Muscle of back (tissue), 13 donors: ENCODE results near the gene COL10A1. TPM values are rescaled to one million over a fixed set of nuclear protein-coding genes. Genes with fewer than 3 reads are reported as not detected.
A peak's percentile ranks its signal among the peaks of the same experiment; 100 is the strongest.

Experiments
- DNase-seq, 3 donors: peaks; one replicate each; pipeline versions ENCODE4 v3.0.0 to v3.0.0-alpha.2; 2013
- long read RNA-seq, 9 donors: transcript quantifications; one replicate each; lab custom pipeline, GENCODE V29; 2026
- polyA plus RNA-seq, 10 donors: library from polyadenylated mRNA; unstranded; fragments of 120-200 nt; gene quantifications; one replicate each; pipeline ENCODE4 v1.2.1, GENCODE V29; 2013; ENCODE audit not compliant: insufficient read length in 10 of 10

COL10A1 gene
- under 1 TPM; 0.12 to 0.99 (median 0.26) TPM for polyA plus RNA-seq
- long read RNA-seq, donor 1, result 0 reads
- long read RNA-seq, donor 2, result 0 reads
- long read RNA-seq, donor 3, result 0 reads
- long read RNA-seq, donor 4, result 0 reads
- long read RNA-seq, donor 5, result 0 reads
- long read RNA-seq, donor 6, result 0 reads
- long read RNA-seq, donor 7, result 0 reads
- long read RNA-seq, donor 8, result 0 reads
- long read RNA-seq, donor 9, result 0 reads

DNA sequence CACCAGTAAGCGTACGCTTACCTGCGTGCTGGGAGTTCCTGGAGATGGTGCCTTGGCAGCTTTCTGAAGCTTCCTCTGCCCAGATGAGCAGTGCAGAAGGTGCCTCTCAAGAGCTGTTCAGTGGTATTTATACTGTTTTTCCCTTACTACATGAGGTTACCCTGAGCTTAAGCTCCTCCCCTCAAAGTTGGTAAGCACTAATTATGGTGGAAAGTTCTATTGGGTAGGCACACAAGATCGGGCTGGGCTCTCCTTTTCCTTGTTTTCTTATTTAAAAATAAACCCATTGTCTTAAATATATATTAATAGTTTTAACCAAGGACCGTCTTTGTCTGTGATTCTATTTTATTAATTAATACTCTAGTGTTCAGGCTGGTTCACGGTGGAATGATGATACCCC is at the start of gene COL10A1:
Gene COL10A1, minus strand, starts transcription at position 101 of the 400 bp plus-strand sequence. CDS start 640 bp downstream, outside the sequence.
- no peak for DNase-seq

DNA sequence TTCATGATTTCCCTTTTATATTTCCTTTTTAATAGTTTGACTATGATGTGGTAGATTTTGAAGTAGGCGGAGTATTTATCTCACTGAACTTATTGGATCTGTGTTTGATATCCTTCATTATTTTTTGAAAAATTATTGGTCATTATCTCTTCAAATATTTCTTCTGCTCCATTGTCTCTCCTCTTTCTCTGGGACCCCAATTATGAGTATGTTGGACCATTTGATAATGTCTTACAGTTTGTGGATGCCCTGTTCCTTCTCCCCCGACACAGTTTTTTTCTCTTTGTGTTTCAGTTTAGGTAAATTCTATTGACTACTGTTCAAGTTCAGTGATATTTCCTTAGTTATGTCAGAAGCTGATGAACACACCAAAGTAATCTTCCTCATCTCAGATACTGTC is 49.4 kb upstream of the COL10A1 start:
- no peak for DNase-seq

DNA sequence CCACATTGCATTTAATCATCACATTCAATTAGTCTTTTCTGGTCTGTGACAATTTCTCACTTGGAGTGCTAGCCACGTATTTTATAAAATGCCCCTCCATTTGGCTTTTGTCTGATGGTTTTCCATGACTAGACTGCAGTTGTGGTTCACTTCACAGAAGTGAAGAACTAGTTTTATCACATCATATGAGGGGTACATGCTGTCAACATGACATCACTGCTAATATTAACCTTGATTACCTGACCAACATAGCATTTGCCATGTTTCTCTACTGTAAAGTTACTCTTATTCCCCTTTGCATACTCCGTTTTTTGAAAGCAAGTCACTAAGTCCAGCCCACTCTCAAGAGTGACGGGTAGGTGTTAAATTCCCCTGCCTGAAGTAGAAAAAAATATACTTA is 48.0 kb upstream of the COL10A1 start:
- DNase-seq, result no peak

DNA sequence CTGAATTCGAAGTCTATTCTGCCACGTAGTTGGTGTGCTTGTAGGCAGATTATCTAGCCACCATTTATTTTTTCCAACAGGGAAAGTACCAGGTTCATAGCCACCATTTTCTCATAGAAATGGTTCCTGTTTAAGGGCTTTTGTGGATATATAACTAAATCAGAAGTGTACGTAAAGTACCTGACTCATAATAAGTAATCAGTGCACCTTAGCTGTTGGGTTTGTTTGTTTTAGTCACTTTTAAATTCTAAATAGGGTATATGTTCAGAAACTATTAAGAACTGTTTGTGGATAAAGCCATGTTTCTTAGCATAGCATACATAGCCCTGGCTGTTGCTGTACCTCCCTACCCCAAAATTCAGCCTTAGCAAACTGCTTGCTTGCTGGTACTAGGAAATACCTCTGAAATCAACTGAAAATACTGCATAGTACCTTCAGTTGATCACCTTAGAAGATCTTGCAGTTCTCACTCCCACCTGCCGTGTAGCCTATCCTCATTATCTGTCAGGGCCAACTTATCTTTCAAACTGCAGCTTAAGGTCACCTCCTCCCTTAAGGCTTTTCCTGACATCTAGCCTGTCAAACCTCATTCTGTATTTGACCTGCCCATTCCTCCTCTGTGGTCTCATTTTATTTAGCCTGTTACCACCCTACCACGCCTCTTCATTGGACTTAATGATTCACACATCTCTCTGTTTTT is 44.6 kb upstream of the COL10A1 start:
- no peak for DNase-seq

DNA sequence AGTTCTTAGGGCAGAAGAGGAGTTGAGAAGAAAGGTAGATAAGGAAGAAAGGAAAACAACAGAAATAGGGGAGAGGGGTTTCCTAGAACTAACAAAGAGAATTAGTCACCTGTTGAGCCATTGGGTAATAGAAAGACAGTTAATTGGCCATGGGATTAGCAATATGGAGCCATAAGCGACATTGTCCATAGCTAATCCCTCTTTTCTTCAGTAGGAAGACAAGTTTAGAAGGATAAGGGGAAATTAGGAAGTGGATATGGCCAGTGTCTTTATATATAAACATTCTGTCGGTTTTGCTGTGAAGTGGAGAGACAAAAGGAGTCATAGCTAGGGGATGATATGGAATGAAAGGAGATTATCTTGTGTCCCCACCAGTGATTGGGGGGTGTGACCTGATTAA is 43.9 kb upstream of the COL10A1 start:
- DNase-seq, result no peak

DNA sequence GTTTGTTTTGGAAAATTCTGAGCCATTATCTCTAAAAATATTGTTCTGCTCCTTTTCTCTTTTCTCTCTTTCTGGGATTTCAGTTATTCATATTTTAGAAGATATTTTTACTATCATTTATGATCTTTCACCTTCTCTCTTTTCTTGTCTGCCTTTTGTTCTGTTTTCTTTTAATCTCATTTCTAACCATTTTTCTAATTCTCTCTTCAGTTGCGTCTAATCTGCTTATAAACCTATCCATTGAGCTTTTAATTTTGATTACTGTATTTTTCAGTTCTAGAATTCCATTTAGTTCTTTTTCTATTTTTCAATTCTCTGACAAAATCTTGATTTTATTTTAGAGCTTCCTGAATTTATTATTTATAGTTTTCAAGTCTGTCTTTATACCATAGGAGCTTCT is 42.2 kb upstream of the COL10A1 start:
- no peak for DNase-seq

DNA sequence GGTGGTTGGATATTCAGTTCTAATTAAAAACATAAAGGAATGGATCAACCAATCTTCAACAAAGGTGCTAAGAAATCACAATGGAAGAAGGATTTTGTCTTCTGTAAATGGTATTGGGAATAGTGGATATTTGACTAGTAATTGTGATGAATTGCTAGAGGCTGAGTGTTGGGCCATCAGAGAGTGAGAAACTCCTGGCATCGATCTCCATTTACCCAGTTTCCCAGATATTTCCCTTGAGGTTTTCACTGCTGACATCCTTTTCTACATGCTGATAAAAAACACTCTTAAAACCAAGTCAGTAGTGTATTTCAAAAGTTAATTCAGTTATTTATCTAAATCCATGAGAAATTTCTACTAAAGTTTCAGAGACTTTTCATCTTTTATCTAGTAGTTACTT is 40.4 kb upstream of the COL10A1 start:
- no peak for DNase-seq

DNA sequence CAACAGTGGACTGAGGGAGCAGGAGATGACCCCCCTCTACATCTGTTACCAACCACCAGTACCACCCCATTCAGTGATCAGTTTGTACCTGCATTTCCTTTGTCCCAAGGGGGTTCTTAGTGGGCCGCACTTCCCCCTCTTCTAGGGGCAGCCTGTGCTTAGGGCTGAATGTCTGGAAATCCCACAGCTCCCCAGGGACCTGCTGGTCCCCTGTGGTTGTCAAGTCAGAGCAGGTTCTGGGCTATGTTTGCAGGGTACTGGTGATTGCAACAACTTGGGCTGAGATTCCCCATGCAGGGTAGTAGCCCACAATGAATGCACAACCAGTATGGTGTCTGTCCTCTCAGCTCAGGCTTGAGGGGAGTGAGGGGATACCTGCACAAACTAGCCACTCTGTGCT is 39.7 kb upstream of the COL10A1 start:
- DNase-seq, result no peak

DNA sequence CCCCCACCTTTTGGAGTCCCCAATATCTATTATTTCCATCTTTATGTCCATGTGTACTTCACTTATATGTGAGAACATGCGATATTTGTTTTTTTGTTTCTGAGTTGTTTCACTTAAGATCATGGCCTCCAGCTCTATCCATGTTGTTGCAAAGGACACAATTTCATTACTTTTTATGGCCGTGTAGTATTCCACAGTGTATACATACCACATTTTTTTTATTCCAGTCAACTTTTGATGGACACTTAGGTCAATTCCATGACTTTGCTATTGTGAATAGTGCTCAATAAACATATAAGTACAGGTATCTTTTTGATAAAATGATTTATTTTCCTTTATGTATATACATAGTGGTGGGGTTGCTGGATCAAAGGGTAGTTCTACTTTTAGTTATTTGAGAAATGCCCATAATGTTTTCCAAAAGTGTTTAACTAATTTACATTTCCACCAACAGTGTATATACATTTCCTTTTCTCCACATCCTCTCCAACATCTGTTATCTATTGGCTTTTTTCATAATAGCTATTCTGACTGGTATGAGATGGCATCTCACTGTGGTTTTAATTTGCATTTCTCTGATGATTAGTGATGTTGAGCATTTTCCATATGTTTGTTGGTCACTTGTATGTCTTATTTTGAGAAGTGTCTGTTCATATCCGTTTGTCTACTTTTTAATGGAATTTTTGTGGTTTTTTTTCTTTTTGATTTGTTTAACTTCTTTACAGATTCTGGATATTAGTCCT is 34.0 kb upstream of the COL10A1 start:
- peak in 1 of 3 donors; percentile 30 for DNase-seq

DNA sequence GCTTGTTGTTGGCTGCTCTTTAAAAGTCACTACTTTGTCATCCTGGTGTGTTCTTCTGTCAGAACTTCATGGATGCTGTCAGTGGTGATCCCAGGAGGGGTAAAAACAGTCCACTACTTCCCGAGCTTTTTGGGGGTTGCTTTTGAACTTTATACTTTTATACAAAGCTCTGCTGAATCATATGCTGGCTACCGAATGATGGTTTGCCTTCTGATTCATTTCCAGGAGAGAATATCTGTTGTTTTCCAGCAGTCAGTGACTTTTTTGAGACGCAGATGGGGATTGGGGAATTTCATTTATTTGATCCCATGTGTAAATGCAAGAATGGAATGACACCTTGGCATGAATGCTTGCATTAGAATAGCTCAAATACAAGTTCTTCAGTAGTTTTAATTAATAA is 32.7 kb upstream of the COL10A1 start:
- DNase-seq, result no peak

DNA sequence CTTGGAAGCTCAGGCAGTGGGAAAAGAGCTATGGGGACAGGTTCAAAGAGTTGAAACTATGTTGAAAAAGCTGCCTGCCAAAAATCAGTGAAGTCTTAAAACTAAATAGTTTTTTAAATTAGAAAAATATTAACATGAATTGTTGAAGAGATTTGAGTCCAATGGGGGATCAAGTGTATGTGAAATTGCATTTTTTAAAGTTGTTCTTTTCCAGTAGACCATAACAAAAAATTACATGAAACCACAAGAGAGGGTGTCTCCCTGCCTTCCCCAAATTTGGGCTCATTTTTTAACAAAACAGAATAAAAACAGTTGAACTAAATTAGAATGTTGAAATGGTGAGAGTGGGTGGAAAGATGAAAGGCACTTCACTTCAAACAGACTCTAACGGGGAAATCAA is 31.5 kb upstream of the COL10A1 start:
- no peak for DNase-seq

DNA sequence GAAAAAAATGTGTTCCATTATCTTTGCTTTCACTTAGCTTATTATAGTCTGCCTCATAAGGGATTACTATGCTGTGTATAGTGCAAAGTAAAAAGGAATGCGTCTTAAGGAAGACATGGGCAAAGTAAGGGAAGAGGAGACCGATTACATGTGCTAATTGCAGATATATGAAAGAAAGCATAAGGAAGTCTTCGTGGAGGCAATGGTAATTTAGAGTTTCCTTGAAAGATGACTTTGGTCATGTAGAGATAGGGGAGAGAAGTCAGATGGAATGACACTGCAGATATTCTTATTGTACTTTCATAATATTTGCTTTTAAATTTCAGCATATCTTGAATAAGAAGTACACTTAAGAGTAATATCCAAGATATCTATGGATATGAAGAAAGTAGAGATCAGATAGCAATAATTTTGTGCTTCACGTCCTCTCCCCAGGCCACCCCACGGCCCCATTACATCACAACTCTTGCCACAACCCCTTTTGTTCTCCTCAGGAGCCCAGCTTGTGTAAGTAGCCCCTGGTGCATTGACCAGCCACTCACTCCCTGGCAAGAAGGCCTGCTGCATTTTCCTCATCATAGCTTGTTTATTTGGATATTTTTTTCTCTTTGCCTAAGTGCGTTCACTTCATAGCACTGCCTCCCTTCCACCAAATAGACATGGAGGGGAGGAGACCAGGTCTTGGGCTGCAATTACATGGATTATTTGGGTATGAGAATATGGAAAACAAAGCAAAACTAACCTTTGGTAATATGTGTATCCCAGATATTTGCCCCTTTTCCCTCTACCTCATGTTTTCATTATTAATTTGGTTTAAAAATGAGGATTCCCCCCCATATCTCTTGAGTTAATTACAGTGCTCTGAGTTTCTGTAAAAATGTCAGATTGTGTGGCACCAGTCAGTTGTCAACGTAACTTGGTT is 30.7 kb upstream of the COL10A1 start:
- no peak for DNase-seq

DNA sequence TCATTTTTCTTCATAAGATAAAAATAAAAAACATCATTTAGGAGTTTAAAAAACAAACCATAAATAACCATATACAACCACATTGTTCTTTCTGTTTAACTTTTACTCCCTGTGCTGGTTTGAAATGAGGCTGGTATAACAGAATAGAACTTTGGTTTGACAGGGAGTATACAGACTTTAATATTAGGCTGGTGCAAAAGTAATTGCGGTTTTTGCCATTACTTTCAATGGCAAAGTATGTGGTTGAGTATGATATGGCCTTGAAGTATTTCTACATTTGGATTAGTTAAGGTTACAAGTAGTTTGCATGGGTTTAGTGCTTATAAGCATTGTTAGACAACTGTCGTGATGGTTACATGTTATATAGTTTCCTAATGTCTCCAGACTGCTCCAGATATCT is 29.0 kb upstream of the COL10A1 start:
- DNase-seq, result no peak

DNA sequence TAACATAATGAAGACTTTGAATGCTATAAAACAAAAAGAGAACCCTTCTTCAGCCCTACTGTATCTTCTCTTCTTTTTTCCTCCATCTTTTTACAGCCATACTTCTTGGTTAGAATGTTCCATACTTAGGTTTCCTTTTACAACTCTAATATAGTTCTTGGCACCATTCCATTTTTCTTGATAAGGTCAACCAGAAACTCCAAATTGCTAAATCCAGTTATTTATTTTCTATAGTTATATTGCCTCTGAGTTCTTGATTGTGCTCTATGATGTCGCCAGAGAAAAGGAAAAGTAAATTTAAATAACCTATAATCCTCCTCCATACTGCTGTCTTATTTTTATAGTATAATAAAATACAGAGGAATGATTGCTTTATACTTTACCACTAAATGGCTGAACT is 26.7 kb upstream of the COL10A1 start:
- no peak for DNase-seq

DNA sequence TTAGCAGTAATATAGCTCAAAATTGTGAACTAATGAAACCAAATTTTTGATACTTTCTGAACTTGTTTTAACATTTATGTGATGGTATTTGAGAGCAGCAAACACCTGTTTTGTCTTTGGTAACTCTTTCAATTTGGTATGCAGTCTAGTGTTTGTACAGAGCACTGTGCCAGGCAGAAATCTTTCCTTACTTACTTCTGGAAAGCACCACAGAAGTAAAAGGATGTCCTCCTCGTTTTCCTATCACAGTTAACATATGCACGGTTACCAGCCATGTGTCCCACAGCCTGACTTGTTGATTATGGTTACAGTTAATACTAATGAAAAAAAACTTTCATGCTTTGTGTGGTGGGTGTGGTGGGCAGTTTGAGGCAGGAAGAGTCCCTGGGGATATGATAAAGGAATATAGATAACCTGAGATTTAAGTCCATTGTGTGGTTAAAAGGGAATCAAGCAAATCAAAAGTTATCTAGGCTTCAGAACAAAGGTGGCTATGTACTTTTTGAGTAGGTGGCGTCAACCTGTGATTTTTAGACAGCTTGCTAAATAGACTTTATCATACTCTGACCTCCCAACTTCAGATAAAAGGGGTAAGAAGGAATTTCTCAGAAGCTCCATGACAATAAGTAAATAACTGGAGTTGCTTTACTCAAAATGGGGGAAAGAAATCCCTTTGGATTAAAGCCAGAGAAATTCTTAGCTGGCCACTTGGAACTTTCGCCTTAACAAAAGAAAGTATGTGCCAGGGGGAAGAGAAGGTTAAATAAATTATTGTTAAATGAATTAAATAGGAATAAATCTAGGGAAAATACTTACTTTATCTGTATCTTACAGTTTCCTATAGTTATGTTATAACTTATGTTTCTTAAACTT is 20.1 kb upstream of the COL10A1 start:
- no peak for DNase-seq

DNA sequence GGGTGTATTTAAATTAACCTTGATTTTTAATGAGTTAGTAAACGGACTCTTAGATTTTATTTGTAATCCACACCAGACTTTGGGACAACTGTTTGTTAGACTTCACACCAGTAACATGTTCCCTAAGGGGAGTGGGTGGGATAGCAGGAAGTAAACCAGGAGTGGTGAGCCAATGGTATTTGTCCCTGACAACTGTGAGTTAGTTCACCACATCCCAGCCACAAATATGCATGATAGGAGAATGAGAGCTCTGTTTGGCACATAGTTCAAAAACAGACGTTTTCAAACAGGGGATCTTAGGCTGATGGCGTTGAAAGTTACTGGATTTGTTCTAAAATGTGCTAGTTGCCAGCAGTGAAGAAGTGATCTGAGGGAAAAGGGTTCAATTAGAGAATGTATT is 18.7 kb upstream of the COL10A1 start:
- peak in 1 of 3 donors; percentile 58 for DNase-seq

DNA sequence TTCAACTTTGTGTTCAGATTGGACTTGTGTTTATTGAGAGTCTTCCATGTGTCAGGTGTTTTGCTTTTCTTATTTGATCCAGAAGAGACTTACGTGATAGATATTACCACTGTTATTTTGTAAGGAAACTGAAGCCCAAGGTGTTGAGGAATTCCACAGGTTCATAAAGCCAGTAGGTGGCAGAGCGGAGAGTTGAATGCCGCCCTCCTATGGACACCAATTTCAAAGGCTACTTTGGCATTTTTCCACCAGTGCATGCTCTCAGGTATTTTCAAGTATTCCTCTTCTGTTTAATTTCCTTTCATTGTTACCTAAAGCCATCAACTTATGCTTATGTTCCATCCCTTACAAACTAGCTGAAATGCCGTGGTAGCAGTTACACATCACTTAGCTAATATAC is 14.0 kb upstream of the COL10A1 start:
- DNase-seq, result no peak

DNA sequence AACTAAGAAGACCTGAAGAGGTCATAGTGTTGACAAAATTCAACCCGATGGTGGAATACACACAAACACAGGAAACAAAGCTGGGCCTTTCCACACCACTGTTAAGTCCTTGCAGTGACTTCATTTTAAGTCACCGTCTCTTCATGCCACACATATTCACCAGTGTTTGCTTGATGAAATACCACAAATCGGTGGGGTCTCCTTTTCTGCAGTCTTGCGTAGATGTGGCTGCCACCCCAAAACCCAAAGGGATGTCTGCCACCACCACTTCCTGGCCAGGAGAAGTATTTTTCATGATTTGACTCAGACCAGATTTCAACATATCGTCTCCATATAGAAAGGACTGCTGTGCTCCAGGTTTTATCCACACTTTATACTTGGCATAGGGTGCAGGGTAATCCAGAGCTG is 11.0 kb upstream of the COL10A1 start:
- DNase-seq, result no peak

DNA sequence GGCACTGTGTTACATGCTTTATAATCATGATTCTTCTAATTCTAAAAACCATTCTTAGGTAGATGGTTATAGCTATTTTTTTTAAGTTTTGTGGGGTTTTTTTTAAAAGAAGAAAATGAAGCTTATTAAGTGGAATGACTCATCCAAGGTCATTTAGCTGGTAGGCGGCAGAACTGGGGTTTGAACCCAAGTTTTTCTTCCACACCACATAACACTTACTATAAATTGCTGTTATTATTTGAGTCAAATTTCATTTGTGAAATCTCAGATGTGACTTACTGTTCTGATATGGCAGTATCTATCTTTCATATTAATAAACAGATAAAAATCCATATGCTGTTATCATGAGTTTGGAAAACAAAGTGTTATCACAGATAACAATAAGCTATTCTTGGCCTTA is 10.4 kb upstream of the COL10A1 start:
- DNase-seq, result no peak

DNA sequence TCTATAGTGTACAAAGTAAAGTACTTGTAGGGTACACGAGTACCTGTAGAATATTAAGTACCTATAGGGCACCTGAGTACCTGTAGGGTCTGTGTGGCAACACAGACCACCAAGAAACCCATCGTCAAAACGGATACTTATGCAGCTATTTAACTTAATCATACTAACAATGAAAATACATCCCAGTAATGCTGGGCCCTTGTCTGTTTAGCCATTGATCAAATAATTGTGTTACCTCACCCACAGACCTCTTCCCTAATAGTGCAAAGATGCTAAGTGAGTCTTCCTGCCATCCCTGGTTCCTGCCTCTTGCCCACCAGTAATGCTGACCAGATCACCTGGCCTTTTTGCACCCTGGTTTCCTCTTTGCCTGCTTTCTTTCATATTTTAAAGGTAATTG is 7.5 kb upstream of the COL10A1 start:
- no peak for DNase-seq
